ENCODE measurements around the gene CCN2. TPM values are rescaled to one million over a fixed set of nuclear protein-coding genes. Genes with fewer than 3 reads are reported as not detected.
A peak's percentile ranks its signal among the peaks of the same experiment; 100 is the strongest.
"Not testable (repeated sequence)": the region's sequence is repeated elsewhere in the genome, so short reads cannot be mapped to it uniquely, and the experiment has no call there.

CCN2 gene
- total RNA-seq, 2 experiments from 2014 or later, result 0.11 TPM; not detected in 1

- H3K36me3 Mint-ChIP-seq (ENCODE audit: low read depth), result no peaks in the 10 kb centered on the region
- ATAC-seq (ENCODE audit: poor library complexity) (no peak), DNase-seq (no peak)
- H3K4me3 Mint-ChIP-seq, result no peak overlapping the region
- H3K9me3 Mint-ChIP-seq, result no peaks in the 10 kb centered on the region
- peaks cover 2 to 23% of the 10 kb centered on the region in 2 experiments for H3K27me3 ChIP-seq (ENCODE audit: control insufficient read depth in 1 of 2, insufficient read depth in 2 of 2, low read length in 2 of 2)
- TF ChIP-seq CTCF (IDR thresholded peaks at IDR 0.05), result no peak
- H3K27me3 Mint-ChIP-seq, result peaks cover 57% of the 10 kb centered on the region
- H3K27ac Mint-ChIP-seq, result no peak overlapping the region
- intact Hi-C loops (cut with DNase I, micrococcal nuclease), result loop anchor here (2.0 to 10.0 kb wide), 4 partner anchors 128 to 1026 kb away; no protein-coding TSS in a partner anchor
- H3K4me3 ChIP-seq (ENCODE audit: low read length), result no peak overlapping the region
- ChIA-PET POLR2A (no interaction called here), CTCF (no interaction called here)
- H3K27ac ChIP-seq (ENCODE audit: low read depth in 1 of 2, low read length in 2 of 2), result no peak overlapping the region
- H3K36me3 ChIP-seq (ENCODE audit: insufficient read depth, low read length), result no peaks in the 10 kb centered on the region
- H3K4me1 ChIP-seq (ENCODE audit: insufficient read depth, low read length), result no peaks in the 10 kb centered on the region
- H3K9me3 ChIP-seq (ENCODE audit: control insufficient read depth in 1 of 2, insufficient read depth in 1 of 2, low read length in 2 of 2), result no peaks in the 10 kb centered on the region
- peaks cover 15% of the 10 kb centered on the region for H3K4me1 Mint-ChIP-seq (ENCODE audit: low read depth)
Observed at GRCh38 chr6:131910956-131911355, 40.2 kb downstream of the CCN2 start.

DNA sequence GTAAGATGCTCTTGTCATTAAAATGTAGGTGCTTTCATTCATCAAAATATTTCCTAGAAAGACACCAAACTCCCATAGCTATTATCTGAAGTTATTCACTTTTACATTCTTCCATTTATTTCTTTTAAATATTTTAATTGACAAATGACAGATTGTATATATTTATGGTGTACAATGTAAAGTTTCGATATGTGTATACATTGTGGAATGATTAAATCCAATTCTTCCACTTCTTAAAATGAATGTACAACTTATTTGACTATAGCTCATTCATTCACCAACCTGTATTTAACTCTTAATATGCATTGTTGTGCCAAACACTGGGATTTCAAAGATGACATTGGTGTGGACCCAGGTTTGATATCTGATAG is 41.0 kb downstream of the CCN2 start:
- Histone ChIP-seq H3K4me1 (ENCODE audit: insufficient read depth, low read length) (no peaks in the 10 kb centered on the region), H3K36me3 (ENCODE audit: insufficient read depth, low read length) (no peaks in the 10 kb centered on the region), H3K27me3 (ENCODE audit: control insufficient read depth in 1 of 2, insufficient read depth in 2 of 2, low read length in 2 of 2) (peaks cover 2 to 23% of the 10 kb centered on the region in 2 experiments), H3K27ac (ENCODE audit: low read depth in 1 of 2, low read length in 2 of 2) (no peak overlapping the region), H3K4me3 (ENCODE audit: low read length) (no peak overlapping the region), H3K9me3 (ENCODE audit: control insufficient read depth in 1 of 2, insufficient read depth in 1 of 2, low read length in 2 of 2) (no peaks in the 10 kb centered on the region)
- Mint-ChIP-seq H3K4me3 (no peak overlapping the region), H3K27ac (no peak overlapping the region), H3K9me3 (no peaks in the 10 kb centered on the region), H3K27me3 (peaks cover 50% of the 10 kb centered on the region), H3K4me1 (ENCODE audit: low read depth) (peaks cover 12% of the 10 kb centered on the region), H3K36me3 (ENCODE audit: low read depth) (no peaks in the 10 kb centered on the region)
- intact Hi-C loops (cut with DNase I, micrococcal nuclease), result loop anchor here (2.0 to 10.0 kb wide), 4 partner anchors 127 to 1025 kb away; no protein-coding TSS in a partner anchor
- CTCF ChIA-PET, result interaction anchor here (1.1 to 1.2 kb wide), 3 partner anchors 8 to 71 kb away, joined by 3 read pairs; no protein-coding TSS in a partner anchor
- DNase-seq (no peak), ATAC-seq (ENCODE audit: poor library complexity) (no peak)
- TF ChIP-seq CTCF (IDR thresholded peaks at IDR 0.05), result peak; percentile 53
- POLR2A ChIA-PET, result no interaction called here

- Histone ChIP-seq H3K4me3 (ENCODE audit: low read length) (no peak overlapping the region), H3K27me3 (ENCODE audit: control insufficient read depth in 1 of 2, insufficient read depth in 2 of 2, low read length in 2 of 2) (peaks cover 2 to 23% of the 10 kb centered on the region in 2 experiments), H3K9me3 (ENCODE audit: control insufficient read depth in 1 of 2, insufficient read depth in 1 of 2, low read length in 2 of 2) (no peaks in the 10 kb centered on the region), H3K36me3 (ENCODE audit: insufficient read depth, low read length) (no peaks in the 10 kb centered on the region), H3K4me1 (ENCODE audit: insufficient read depth, low read length) (no peaks in the 10 kb centered on the region), H3K27ac (ENCODE audit: low read depth in 1 of 2, low read length in 2 of 2) (no peak overlapping the region)
- H3K36me3 Mint-ChIP-seq (ENCODE audit: low read depth), result no peaks in the 10 kb centered on the region
- ChIA-PET POLR2A (no interaction called here), CTCF (interaction anchor here (1.1 to 1.2 kb wide), 3 partner anchors 9 to 71 kb away, joined by 3 read pairs; no protein-coding TSS in a partner anchor)
- H3K4me1 Mint-ChIP-seq (ENCODE audit: low read depth), result peaks cover 8% of the 10 kb centered on the region
- peak; percentile 41 to 79 (median 62) for DNase-seq
- H3K27ac Mint-ChIP-seq, result no peak overlapping the region
- intact Hi-C loops (cut with DNase I, micrococcal nuclease), result loop anchor here (2.0 to 10.0 kb wide), 6 partner anchors 127 to 1025 kb away; no protein-coding TSS in a partner anchor
- ATAC-seq (ENCODE audit: poor library complexity), result peak; percentile 96
- peaks cover 44% of the 10 kb centered on the region for H3K27me3 Mint-ChIP-seq
- H3K9me3 Mint-ChIP-seq, result no peaks in the 10 kb centered on the region
- TF ChIP-seq CTCF (IDR thresholded peaks at IDR 0.05), result peak; percentile 98
- H3K4me3 Mint-ChIP-seq, result peak overlapping the region; percentile 42
Observed at GRCh38 chr6:131909408-131910218, 41.6 kb downstream of the CCN2 start.

DNA sequence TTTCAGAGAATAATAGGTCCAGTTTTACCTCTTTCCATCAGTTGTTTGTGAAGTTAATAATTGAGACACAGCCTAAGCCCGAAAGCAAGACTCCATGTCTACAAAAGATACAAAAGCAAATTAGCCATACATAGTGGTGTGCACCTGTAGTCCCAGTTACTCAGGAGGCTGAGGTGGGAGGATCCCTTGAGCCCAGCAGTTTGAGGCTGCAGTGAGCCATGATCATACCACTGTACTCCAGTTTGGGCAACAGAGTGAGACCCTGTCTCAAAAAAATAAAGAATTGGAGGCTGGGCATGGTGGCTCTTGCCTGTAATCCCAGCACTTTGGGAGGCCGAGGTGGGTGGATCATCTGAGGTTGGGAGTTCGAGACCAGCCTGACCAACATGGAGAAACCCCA is 42.4 kb downstream of the CCN2 start:
- ATAC-seq (ENCODE audit: poor library complexity); CTCF ChIA-PET: not testable (repeated sequence)

GRCh38 chr6:131903734-131904133 is 47.4 kb downstream of the CCN2 start:
- H3K9me3 ChIP-seq (ENCODE audit: control insufficient read depth in 1 of 2, insufficient read depth in 1 of 2, low read length in 2 of 2); POLR2A ChIA-PET; H3K4me3 Mint-ChIP-seq; H3K27ac ChIP-seq (ENCODE audit: low read depth in 1 of 2, low read length in 2 of 2); CTCF ChIA-PET; H3K27me3 ChIP-seq (ENCODE audit: control insufficient read depth in 1 of 2, insufficient read depth in 2 of 2, low read length in 2 of 2); H3K36me3 ChIP-seq (ENCODE audit: insufficient read depth, low read length); H3K9me3 Mint-ChIP-seq; H3K36me3 Mint-ChIP-seq (ENCODE audit: low read depth); H3K4me1 ChIP-seq (ENCODE audit: insufficient read depth, low read length); H3K27me3 Mint-ChIP-seq; H3K4me3 ChIP-seq (ENCODE audit: low read length); H3K27ac Mint-ChIP-seq; intact Hi-C loops (cut with DNase I, micrococcal nuclease); H3K4me1 Mint-ChIP-seq (ENCODE audit: low read depth); ATAC-seq (ENCODE audit: poor library complexity); DNase-seq: not testable (repeated sequence)

More for the DNA sequence above, 42.4 kb downstream of the CCN2 start:
- H3K36me3 Mint-ChIP-seq (ENCODE audit: low read depth); H3K4me3 Mint-ChIP-seq; H3K27ac ChIP-seq (ENCODE audit: low read depth in 1 of 2, low read length in 2 of 2); H3K4me1 ChIP-seq (ENCODE audit: insufficient read depth, low read length); POLR2A ChIA-PET; H3K9me3 Mint-ChIP-seq; H3K4me1 Mint-ChIP-seq (ENCODE audit: low read depth); H3K9me3 ChIP-seq (ENCODE audit: control insufficient read depth in 1 of 2, insufficient read depth in 1 of 2, low read length in 2 of 2); H3K36me3 ChIP-seq (ENCODE audit: insufficient read depth, low read length); H3K4me3 ChIP-seq (ENCODE audit: low read length); H3K27ac Mint-ChIP-seq; DNase-seq: not testable (repeated sequence)
- H3K27me3 Mint-ChIP-seq, result peaks cover 38% of the 10 kb centered on the region
- intact Hi-C loops (cut with DNase I, micrococcal nuclease), result loop anchor here in 1 of 2 experiments (2.0 to 5.0 kb wide), 2 partner anchors 211 to 1022 kb away; no protein-coding TSS in a partner anchor
- peaks cover 2 to 21% of the 10 kb centered on the region in 2 experiments for H3K27me3 ChIP-seq (ENCODE audit: control insufficient read depth in 1 of 2, insufficient read depth in 2 of 2, low read length in 2 of 2)
